HepG2 (cell line): ENCODE data around the gene RGS19. TPM values are rescaled to one million over a fixed set of nuclear protein-coding genes. Genes with fewer than 3 reads are reported as not detected.

Source experiments
- GABPA ChIP-seq, 2 experiments: IDR thresholded peaks; 2 replicates each; pipeline ENCODE4 v1.6.1; 2011 to 2016; ENCODE audit warnings: low read depth in 2 of 2, low read length in 1 of 2, missing biosample characterization in 1 of 2, missing genetic modification characterization in 1 of 2
- SOX5 ChIP-seq: IDR thresholded peaks from 2 replicates; pipeline ENCODE4 v1.6.1; 2016; ENCODE audit warnings: borderline replicate concordance
- ZNF180 ChIP-seq: sonication (generic); formaldehyde crosslinking; IDR thresholded peaks from 2 replicates; pipeline ENCODE4 v1.4.0; 2020; ENCODE audit warnings: low read depth, missing genetic modification reagents, borderline replicate concordance
- ZNF709 ChIP-seq: sonication (generic); formaldehyde crosslinking; IDR thresholded peaks from 2 replicates; pipeline ENCODE4 v1.5.0; 2020; ENCODE audit warnings: mild to moderate bottlenecking, missing genetic modification reagents
- polyA plus RNA-seq, 8 experiments: library from polyadenylated mRNA; depleted of rRNA in 3 of 8; stranded (reverse) in 7 of 8; unstranded in 1 of 8; fragments of >200 nt; fragmentation: Illumina TruSeq in 4 of 8; extraction: Trizol in 4 of 8; gene quantifications; 2 replicates each; pipeline versions ENCODE4 v1.2.1 to v1.2.3, GENCODE V29; 2011 to 2016; ENCODE audit warnings: low read depth in 4 of 8, missing spikeins in 1 of 8, mixed read lengths in 1 of 8; ENCODE audit not compliant: insufficient read depth in 1 of 8
- total RNA-seq, 5 experiments: library from RNA; depleted of rRNA; stranded (reverse); fragments of >200 nt; fragmentation: Illumina TruSeq; extraction: Trizol; gene quantifications; 2 replicates each; pipeline ENCODE4 v1.2.3, GENCODE V29; 2016; ENCODE audit warnings: low read depth in 1 of 5
- TF ChIP-seq, protein P1 (sequence below): sonication (generic); formaldehyde crosslinking; IDR thresholded peaks from 2 replicates; pipeline ENCODE4 v1.4.0; 2020; ENCODE audit warnings: low read depth, missing genetic modification reagents
- TF ChIP-seq, protein P2 (sequence below), 2 experiments: fragments of 450-650 bp in 1 of 2; sonication (generic) in 1 of 2; formaldehyde crosslinking; IDR thresholded peaks; 2 replicates each; pipeline versions ENCODE4 v1.5.0 to v1.8.0; 2020 to 2022; ENCODE audit warnings: mild to moderate bottlenecking in 1 of 2, missing genetic modification reagents in 1 of 2
- TF ChIP-seq, protein P3 (sequence below), 2 experiments: fragments of 450-650 bp in 1 of 2; sonication (generic) in 1 of 2; formaldehyde crosslinking in 1 of 2; IDR thresholded peaks; 2 replicates each; pipeline versions ENCODE4 v1.6.1 to v1.8.0; 2016 to 2022; ENCODE audit warnings: antibody characterized with exemption in 1 of 2, mild to moderate bottlenecking in 1 of 2, missing genetic modification reagents in 1 of 2
- TF ChIP-seq, protein P4 (sequence below): IDR thresholded peaks from 2 replicates; pipeline ENCODE4 v1.6.1; 2018; ENCODE audit warnings: missing genetic modification reagents, mild to moderate bottlenecking, missing compliant biosample characterization

The RGS19 gene
- total and polyA plus RNA-seq, 2 of the 13 experiments (the other 11 are each of a cell fraction or from before 2014, with no cell fraction given), result 10.7 to 11.9 TPM

DNA sequence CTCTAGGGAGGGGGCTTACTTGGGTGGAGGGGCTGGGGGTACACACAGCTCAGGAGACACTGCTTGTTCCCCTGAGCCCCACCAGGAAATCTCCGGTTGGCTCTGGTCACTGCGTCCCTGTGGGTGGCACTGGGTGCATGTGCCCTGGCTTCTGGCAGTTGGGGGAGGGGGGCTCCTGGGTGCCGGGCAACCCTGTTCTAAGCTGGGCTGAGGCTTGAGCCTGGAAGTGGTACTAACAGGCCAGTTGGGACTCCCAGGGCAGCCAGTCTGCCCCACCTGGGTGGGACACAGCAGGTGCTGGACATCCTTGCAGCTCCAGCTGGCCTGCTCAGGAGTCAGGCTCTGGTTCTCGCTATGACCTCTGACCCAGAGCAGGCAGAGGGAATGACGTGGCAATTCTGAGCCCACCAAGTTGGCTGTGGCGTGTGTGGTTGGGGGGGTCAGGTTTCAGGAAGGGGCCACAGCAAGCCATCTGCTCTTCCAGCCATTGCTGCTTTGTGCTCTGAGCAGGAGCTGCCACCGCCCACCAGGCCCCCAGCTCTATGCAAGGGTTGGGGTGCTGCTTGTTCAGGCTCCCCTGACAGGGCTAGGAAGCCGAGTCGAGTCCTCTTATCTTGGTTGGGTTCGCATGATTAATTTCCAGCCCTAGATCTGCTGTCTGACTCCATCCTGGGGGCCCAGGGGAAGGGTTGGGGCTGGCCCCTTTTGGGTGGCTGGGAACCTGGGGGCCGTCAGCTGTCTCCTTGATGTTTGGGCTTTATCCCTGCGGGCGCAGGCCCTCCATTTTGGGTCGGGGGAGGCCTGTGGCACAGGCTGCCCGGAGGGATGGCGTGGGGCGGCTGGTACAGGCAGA lies 42.7 kb downstream of the RGS19 start (continued):
- TF ChIP-seq, protein P1, sequence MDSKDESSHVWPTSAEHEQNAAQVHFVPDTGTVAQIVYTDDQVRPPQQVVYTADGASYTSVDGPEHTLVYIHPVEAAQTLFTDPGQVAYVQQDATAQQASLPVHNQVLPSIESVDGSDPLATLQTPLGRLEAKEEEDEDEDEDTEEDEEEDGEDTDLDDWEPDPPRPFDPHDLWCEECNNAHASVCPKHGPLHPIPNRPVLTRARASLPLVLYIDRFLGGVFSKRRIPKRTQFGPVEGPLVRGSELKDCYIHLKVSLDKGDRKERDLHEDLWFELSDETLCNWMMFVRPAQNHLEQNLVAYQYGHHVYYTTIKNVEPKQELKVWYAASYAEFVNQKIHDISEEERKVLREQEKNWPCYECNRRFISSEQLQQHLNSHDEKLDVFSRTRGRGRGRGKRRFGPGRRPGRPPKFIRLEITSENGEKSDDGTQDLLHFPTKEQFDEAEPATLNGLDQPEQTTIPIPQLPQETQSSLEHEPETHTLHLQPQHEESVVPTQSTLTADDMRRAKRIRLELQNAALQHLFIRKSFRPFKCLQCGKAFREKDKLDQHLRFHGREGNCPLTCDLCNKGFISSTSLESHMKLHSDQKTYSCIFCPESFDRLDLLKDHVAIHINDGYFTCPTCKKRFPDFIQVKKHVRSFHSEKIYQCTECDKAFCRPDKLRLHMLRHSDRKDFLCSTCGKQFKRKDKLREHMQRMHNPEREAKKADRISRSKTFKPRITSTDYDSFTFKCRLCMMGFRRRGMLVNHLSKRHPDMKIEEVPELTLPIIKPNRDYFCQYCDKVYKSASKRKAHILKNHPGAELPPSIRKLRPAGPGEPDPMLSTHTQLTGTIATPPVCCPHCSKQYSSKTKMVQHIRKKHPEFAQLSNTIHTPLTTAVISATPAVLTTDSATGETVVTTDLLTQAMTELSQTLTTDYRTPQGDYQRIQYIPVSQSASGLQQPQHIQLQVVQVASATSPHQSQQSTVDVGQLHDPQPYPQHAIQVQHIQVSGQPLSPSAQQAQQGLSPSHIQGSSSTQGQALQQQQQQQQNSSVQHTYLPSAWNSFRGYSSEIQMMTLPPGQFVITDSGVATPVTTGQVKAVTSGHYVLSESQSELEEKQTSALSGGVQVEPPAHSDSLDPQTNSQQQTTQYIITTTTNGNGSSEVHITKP (CRISPR knock-in tag), result no peak
- no peak; the same call in 1 of the 2 replicates for TF ChIP-seq ZNF180 (CRISPR knock-in tag)
- TF ChIP-seq, protein P2, sequence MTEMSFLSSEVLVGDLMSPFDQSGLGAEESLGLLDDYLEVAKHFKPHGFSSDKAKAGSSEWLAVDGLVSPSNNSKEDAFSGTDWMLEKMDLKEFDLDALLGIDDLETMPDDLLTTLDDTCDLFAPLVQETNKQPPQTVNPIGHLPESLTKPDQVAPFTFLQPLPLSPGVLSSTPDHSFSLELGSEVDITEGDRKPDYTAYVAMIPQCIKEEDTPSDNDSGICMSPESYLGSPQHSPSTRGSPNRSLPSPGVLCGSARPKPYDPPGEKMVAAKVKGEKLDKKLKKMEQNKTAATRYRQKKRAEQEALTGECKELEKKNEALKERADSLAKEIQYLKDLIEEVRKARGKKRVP (CRISPR knock-in tag; IDR thresholded peaks at IDR 0.05), result 0 out of 4 replicates have a peak, but pooled peaks of 1 of the 2 experiments have one; percentile 24
- TF ChIP-seq SOX5 (CRISPR knock-in tag), result peak; percentile 19
- TF ChIP-seq GABPA (IDR thresholded peaks at IDR 0.05; ENCODE audit: low read depth, low read length), result no peak
- peak; percentile 39 for TF ChIP-seq GABPA (CRISPR knock-in tag; IDR thresholded peaks at IDR 0.05; ENCODE audit: low read depth)
- TF ChIP-seq, protein P3, sequence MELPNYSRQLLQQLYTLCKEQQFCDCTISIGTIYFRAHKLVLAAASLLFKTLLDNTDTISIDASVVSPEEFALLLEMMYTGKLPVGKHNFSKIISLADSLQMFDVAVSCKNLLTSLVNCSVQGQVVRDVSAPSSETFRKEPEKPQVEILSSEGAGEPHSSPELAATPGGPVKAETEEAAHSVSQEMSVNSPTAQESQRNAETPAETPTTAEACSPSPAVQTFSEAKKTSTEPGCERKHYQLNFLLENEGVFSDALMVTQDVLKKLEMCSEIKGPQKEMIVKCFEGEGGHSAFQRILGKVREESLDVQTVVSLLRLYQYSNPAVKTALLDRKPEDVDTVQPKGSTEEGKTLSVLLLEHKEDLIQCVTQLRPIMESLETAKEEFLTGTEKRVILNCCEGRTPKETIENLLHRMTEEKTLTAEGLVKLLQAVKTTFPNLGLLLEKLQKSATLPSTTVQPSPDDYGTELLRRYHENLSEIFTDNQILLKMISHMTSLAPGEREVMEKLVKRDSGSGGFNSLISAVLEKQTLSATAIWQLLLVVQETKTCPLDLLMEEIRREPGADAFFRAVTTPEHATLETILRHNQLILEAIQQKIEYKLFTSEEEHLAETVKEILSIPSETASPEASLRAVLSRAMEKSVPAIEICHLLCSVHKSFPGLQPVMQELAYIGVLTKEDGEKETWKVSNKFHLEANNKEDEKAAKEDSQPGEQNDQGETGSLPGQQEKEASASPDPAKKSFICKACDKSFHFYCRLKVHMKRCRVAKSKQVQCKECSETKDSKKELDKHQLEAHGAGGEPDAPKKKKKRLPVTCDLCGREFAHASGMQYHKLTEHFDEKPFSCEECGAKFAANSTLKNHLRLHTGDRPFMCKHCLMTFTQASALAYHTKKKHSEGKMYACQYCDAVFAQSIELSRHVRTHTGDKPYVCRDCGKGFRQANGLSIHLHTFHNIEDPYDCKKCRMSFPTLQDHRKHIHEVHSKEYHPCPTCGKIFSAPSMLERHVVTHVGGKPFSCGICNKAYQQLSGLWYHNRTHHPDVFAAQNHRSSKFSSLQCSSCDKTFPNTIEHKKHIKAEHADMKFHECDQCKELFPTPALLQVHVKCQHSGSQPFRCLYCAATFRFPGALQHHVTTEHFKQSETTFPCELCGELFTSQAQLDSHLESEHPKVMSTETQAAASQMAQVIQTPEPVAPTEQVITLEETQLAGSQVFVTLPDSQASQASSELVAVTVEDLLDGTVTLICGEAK (IDR thresholded peaks at IDR 0.05), result no peak
- TF ChIP-seq, protein P3 (CRISPR knock-in tag; IDR thresholded peaks at IDR 0.05), result no peak
- peak; percentile 86; the same call in 1 of the 2 replicates for TF ChIP-seq ZNF709 (CRISPR knock-in tag)
- TF ChIP-seq, protein P4, sequence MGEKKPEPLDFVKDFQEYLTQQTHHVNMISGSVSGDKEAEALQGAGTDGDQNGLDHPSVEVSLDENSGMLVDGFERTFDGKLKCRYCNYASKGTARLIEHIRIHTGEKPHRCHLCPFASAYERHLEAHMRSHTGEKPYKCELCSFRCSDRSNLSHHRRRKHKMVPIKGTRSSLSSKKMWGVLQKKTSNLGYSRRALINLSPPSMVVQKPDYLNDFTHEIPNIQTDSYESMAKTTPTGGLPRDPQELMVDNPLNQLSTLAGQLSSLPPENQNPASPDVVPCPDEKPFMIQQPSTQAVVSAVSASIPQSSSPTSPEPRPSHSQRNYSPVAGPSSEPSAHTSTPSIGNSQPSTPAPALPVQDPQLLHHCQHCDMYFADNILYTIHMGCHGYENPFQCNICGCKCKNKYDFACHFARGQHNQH (CRISPR knock-in tag), result 0 out of 2 replicates have a peak, but pooled peaks have one; percentile 17
